GM23248 (cell line): ENCODE data around the gene CPNE4. TPM values are rescaled to one million over a fixed set of nuclear protein-coding genes. Genes with fewer than 3 reads are reported as not detected.

Experiments
- DNase-seq: peaks from one replicate; pipeline ENCODE4 v3.0.0-alpha.2; 2015
- H2AFZ ChIP-seq: fragments of 200-600 bp; sonication (generic); 2 replicates; pipeline ENCODE4 v1.6.1; 2016; ENCODE audit warnings: antibody characterized with exemption
- H3F3A ChIP-seq: fragments of 200-600 bp; sonication (generic); 2 replicates; pipeline ENCODE4 v1.6.1; 2016; ENCODE audit warnings: mild to moderate bottlenecking, antibody characterized with exemption, mixed run types; ENCODE audit not compliant: insufficient read depth
- H3K27ac ChIP-seq: fragments of 200-600 bp; sonication (generic); 2 replicates; pipeline ENCODE4 v1.5.1; 2016; ENCODE audit warnings: mild to moderate bottlenecking
- H3K27me3 ChIP-seq: fragments of 200-600 bp; sonication (generic); replicated peaks from 2 replicates; pipeline ENCODE4 v1.6.1; 2016; ENCODE audit warnings: mild to moderate bottlenecking; ENCODE audit not compliant: insufficient read depth
- H3K36me3 ChIP-seq: fragments of 200-600 bp; sonication (generic); 2 replicates; pipeline ENCODE4 v1.6.1; 2016; ENCODE audit warnings: low read depth, mild to moderate bottlenecking
- H3K4me1 ChIP-seq: fragments of 200-600 bp; sonication (generic); 2 replicates; pipeline ENCODE4 v1.6.1; 2016; ENCODE audit warnings: mild to moderate bottlenecking; ENCODE audit not compliant: insufficient read depth
- H3K4me2 ChIP-seq: fragments of 200-600 bp; sonication (generic); one replicate; pipeline ENCODE4 v1.6.1; 2016; ENCODE audit warnings: mild to moderate bottlenecking; ENCODE audit not compliant: unreplicated experiment
- H3K4me3 ChIP-seq: fragments of 200-600 bp; sonication (generic); 2 replicates; pipeline ENCODE4 v1.5.1; 2016; ENCODE audit warnings: mild to moderate bottlenecking
- H3K79me2 ChIP-seq: fragments of 200-600 bp; sonication (generic); 2 replicates; pipeline ENCODE4 v1.6.1; 2016; ENCODE audit warnings: mild to moderate bottlenecking; ENCODE audit not compliant: insufficient read depth
- H3K9ac ChIP-seq: fragments of 200-600 bp; sonication (generic); 2 replicates; pipeline ENCODE4 v1.6.1; 2016; ENCODE audit warnings: mild to moderate bottlenecking
- H3K9me2 ChIP-seq: fragments of 200-600 bp; sonication (generic); 2 replicates; pipeline ENCODE4 v1.6.1; 2016; ENCODE audit warnings: mixed run types, mild to moderate bottlenecking, moderate library complexity; ENCODE audit not compliant: insufficient read depth
- H3K9me3 ChIP-seq: fragments of 200-600 bp; sonication (generic); one replicate; pipeline ENCODE4 v1.6.1; 2017; ENCODE audit warnings: low read depth
- H4K20me1 ChIP-seq: fragments of 200-600 bp; sonication (generic); 2 replicates; pipeline ENCODE4 v1.6.0; 2016; ENCODE audit not compliant: insufficient read depth
- EZH2 ChIP-seq: fragments of 200-600 bp; sonication (generic); IDR thresholded peaks from 2 replicates; pipeline ENCODE4 v1.6.1; 2018; ENCODE audit warnings: antibody characterized with exemption, mild to moderate bottlenecking; ENCODE audit not compliant: insufficient read depth, poor library complexity, severe bottlenecking
- EZH2phosphoT487 ChIP-seq: fragments of 200-600 bp; sonication (generic); IDR thresholded peaks from 2 replicates; pipeline ENCODE4 v1.6.1; 2018; ENCODE audit warnings: antibody characterized with exemption, moderate library complexity, mild to moderate bottlenecking, low read depth; ENCODE audit not compliant: insufficient read depth
- WGBS, 2 experiments: methylation state at CpG; one replicate each; pipeline ENCODE4 v1.1.6; 2015 to 2017; ENCODE audit warnings: low lambda C conversion rate in 2 of 2, low coverage in 1 of 2; ENCODE audit errors: missing lambda C conversion rate in 2 of 2; 5-methylcytosine and 5-hydroxymethylcytosine counted together
- in situ Hi-C: fragments of 300-500 bp; cut with MboI; formaldehyde crosslinking; loops from 2 replicates; pipeline ENCODE4 v1.15.0; 2020
- polyA plus RNA-seq: library from polyadenylated mRNA; unstranded; fragments of >200 nt; fragmentation: Nextera tagmentation; extraction: Ambion mirVana; gene quantifications from 2 replicates; pipeline ENCODE4 v1.2.1, GENCODE V29; 2016
- total RNA-seq: library from RNA; depleted of rRNA; stranded (reverse); fragments of >200 nt; shearing (Covaris generic); gene quantifications from 2 replicates; pipeline ENCODE4 v1.2.3, GENCODE V29; 2014

CPNE4 gene
- total and polyA plus RNA-seq, 2 experiments from 2014 or later, result 0.11 to 0.44 TPM

GRCh38 chr3:132073771-132074170, 39.0 kb upstream of the CPNE4 start:
- Histone ChIP-seq H3F3A (no peaks in the 10 kb centered on the region), H3K27me3 (peaks cover 10% of the 10 kb centered on the region; the same call in 1 of the 2 replicates)
- in situ Hi-C loops, result no loop called here

GRCh38 chr3:132071043-132071442, 36.2 kb upstream of the CPNE4 start:
- no peaks in the 10 kb centered on the region for H3K4me1 ChIP-seq
- no peak for DNase-seq
- H3K79me2 ChIP-seq, result no peaks in the 10 kb centered on the region
- no peak overlapping the region for H3K27ac ChIP-seq
- no peaks in the 10 kb centered on the region for H3K9me2 ChIP-seq
- H3K27me3 ChIP-seq, result peaks cover 10% of the 10 kb centered on the region; the same call in 1 of the 2 replicates
- TF ChIP-seq EZH2phosphoT487 (no peak), EZH2 (no peak)
- in situ Hi-C loops, result no loop called here
- no peak overlapping the region for H2AFZ ChIP-seq
- no peak overlapping the region for H3K4me3 ChIP-seq
- H4K20me1 ChIP-seq, result no peaks in the 10 kb centered on the region
- H3K9ac ChIP-seq, result no peak overlapping the region
- H3F3A ChIP-seq, result no peaks in the 10 kb centered on the region
- no peak overlapping the region for H3K4me2 ChIP-seq
- H3K36me3 ChIP-seq, result no peaks in the 10 kb centered on the region
- no peaks in the 10 kb centered on the region for H3K9me3 ChIP-seq

More at GRCh38 chr3:132073771-132074170, 39.0 kb upstream of the CPNE4 start:
- H3K79me2 ChIP-seq, result no peaks in the 10 kb centered on the region
- H3K9ac ChIP-seq, result no peak overlapping the region
- DNase-seq, result no peak
- H3K9me2 ChIP-seq, result no peaks in the 10 kb centered on the region
- TF ChIP-seq EZH2phosphoT487, result no peak
- no peak for TF ChIP-seq EZH2
- H3K36me3 ChIP-seq, result no peaks in the 10 kb centered on the region
- no peak overlapping the region for H3K27ac ChIP-seq
- no peaks in the 10 kb centered on the region for H4K20me1 ChIP-seq
- H3K4me3 ChIP-seq, result no peak overlapping the region
- no peaks in the 10 kb centered on the region for H3K4me1 ChIP-seq
- no peak overlapping the region for H3K4me2 ChIP-seq
- no peaks in the 10 kb centered on the region for H3K9me3 ChIP-seq
- no peak overlapping the region for H2AFZ ChIP-seq

- Histone ChIP-seq H2AFZ (no peak overlapping the region), H3K27me3 (peaks cover 18% of the 10 kb centered on the region), H3K4me3 (no peak overlapping the region), H4K20me1 (no peaks in the 10 kb centered on the region), H3F3A (no peaks in the 10 kb centered on the region), H3K9ac (no peak overlapping the region), H3K36me3 (no peaks in the 10 kb centered on the region), H3K27ac (no peak overlapping the region), H3K4me2 (no peak overlapping the region), H3K79me2 (no peaks in the 10 kb centered on the region), H3K9me2 (no peaks in the 10 kb centered on the region), H3K4me1 (no peaks in the 10 kb centered on the region), H3K9me3 (no peaks in the 10 kb centered on the region)
- in situ Hi-C loops, result no loop called here
- WGBS, 2 experiments, result 1 to 5% methylated on average over 4 of the region's 4 CpGs
- TF ChIP-seq EZH2, result no peak
- TF ChIP-seq EZH2phosphoT487, result no peak
- DNase-seq, result no peak
Measured at GRCh38 chr3:132064114-132064513, 29.3 kb upstream of the CPNE4 start.

- TF ChIP-seq EZH2phosphoT487 (no peak), EZH2 (no peak)
- Histone ChIP-seq H4K20me1 (no peaks in the 10 kb centered on the region), H3K4me2 (no peak overlapping the region), H3K9me3 (no peaks in the 10 kb centered on the region), H3K27ac (no peak overlapping the region), H2AFZ (no peak overlapping the region), H3K4me3 (no peak overlapping the region), H3K79me2 (no peaks in the 10 kb centered on the region), H3K27me3 (peaks cover 18% of the 10 kb centered on the region), H3K36me3 (no peaks in the 10 kb centered on the region), H3K4me1 (no peaks in the 10 kb centered on the region), H3K9me2 (no peaks in the 10 kb centered on the region), H3F3A (no peaks in the 10 kb centered on the region), H3K9ac (no peak overlapping the region)
- in situ Hi-C loops, result no loop called here
- no peak for DNase-seq
- 23 to 26% methylated on average over 4 of the region's 4 CpGs for WGBS, 2 experiments
Measured at GRCh38 chr3:132062535-132062934, 27.7 kb upstream of the CPNE4 start.

GRCh38 chr3:132055872-132056271, 21.1 kb upstream of the CPNE4 start:
- in situ Hi-C loops, result no loop called here

More at GRCh38 chr3:132055872-132056271, 21.1 kb upstream of the CPNE4 start:
- Histone ChIP-seq H3K36me3 (no peaks in the 10 kb centered on the region), H3K4me1 (no peaks in the 10 kb centered on the region), H3K9me2 (no peaks in the 10 kb centered on the region), H3K27ac (no peak overlapping the region), H3K9ac (no peak overlapping the region), H3F3A (no peaks in the 10 kb centered on the region), H3K4me2 (no peak overlapping the region), H3K27me3 (no peaks in the 10 kb centered on the region), H4K20me1 (no peaks in the 10 kb centered on the region), H3K4me3 (no peak overlapping the region), H3K79me2 (no peaks in the 10 kb centered on the region), H2AFZ (no peak overlapping the region), H3K9me3 (no peaks in the 10 kb centered on the region)
- no peak for DNase-seq
- 39 to 42% methylated on average over 1 of the region's 1 CpG for WGBS, 2 experiments
- TF ChIP-seq EZH2phosphoT487, result no peak
- no peak for TF ChIP-seq EZH2
